Posterior cingulate gyrus (tissue), 11 donors: ENCODE measurements around the gene CHST10.
"Not testable (repeated sequence)": the region's sequence is repeated elsewhere in the genome, so short reads cannot be mapped to it uniquely, and the experiment has no call there.

Experiments used
- DNase-seq, 10 donors: peaks; one replicate each; pipeline versions ENCODE4 v3.0.0 to v3.0.0-alpha.2; 2020 to 2021; ENCODE audit warnings: mixed read lengths in 3 of 10
- intact Hi-C: fragments of 100-400 bp; cut with DNase I; formaldehyde crosslinking; loops from one replicate; pipeline ENCODE4 v1.15.1; 2023

Gene CHST10

DNA sequence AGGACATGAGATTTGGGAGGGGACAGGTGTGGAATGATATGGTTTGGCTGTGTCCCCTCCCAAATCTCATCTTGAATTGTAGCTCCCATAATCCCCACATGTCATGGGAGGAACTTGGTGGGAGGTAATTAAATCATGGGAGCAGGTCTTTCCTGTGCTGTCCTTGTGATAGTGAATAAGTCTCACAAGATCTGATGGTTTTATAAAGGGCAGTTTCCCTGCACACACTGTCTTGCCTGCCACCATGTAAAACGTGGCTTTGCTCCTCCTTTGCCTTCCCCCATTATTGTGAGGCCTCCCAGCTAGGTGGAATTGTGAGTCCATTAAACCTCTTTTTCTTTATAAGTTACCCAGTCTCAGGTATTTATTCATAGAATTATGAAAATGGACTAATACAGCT, 72.3 kb downstream of the CHST10 start:
- intact Hi-C loops, DNase-seq: not testable (repeated sequence)

DNA sequence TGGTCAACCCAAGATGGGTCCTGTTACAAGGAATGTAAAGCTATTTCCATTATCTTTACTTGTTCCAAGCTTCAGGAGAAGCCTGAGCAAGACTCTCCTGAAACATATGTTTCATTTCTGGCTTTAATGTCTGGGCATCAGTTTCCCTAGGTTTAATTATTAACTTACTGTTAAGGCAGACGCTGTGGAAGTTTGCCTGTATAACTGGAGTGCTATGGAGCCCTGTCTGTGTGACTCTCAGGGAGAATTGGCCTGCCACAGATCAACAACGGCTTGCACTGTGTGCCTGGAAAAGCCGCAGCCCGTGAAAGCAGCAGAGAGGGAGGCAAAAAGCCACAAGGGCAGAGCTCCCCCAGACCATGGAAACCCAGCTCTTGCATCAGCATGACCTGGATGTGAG, 73.0 kb downstream of the CHST10 start:
- intact Hi-C loops, result no loop called here
- no peak for DNase-seq

DNA sequence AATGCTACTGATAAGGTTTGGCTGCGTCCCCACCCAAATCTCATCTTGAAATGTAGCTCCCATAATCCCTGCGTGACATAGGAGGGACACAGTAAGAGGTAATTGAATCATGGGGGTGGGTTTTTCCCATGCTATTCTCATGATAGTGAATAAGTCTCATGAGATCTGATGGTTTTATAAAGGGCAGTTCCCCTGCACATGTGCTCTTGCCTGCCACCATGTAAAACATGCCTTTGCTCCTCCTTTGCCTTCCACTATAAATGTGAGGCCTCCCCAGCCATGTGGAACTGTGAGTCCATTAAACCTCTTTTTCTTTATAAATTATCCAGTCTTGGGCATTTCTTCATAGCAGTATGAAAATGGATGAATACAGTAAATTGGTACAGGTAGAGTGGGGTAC, 75.0 kb downstream of the CHST10 start:
- DNase-seq, intact Hi-C loops: not testable (repeated sequence)
